Right kidney (tissue), 1 donor: ENCODE measurements around the gene CTDP1.

Experiments used
- DNase-seq: peaks from one replicate; pipeline ENCODE4 v3.0.0-alpha.2; 2016

Gene CTDP1

DNA sequence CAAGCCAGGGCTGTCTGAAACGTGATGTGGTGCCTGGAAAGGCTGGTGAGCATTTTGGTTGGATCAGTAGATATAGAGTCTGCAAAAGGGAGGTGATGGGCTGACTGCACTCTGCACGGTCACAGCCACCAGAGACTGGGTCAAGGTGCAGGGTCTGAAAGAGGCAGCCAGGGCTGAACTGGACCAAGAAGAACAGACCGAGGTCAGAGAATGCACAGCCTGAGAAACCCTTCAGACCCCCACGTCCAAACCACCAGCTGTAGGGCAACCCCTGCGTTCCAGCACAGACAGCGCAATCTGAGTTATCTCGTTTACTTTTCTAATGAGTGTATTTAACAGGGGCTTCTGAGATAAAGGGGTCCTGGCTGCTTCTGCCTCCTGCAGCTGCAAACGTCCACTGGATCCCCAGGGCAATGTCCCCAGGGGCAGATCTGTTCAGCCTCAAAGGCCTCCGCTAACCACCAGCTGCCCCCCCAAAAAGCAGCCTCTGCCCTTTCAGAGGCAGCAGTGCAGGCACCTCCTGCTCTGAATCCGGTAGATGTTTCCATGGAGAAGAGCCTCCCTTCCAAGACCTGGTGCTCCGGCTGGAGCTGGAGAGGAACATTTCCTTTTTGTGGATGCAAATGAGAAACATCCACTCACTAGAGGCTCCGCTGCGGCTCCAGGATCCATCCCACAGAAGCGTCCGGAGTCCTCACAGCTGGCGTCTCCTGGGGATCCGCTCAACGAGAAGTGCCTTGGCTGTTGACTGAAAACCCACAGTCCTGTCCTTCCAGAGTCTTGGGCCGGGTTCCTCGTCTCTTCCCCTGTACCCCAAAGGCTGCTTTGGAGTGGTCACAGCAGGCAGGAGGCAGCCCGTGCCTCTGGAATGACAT is 117.2 kb downstream of the CTDP1 start:
- DNase-seq: no peak

GRCh38 chr18:79797518-79798345 is 118.1 kb downstream of the CTDP1 start, which contains the start of gene KCNG2:
Gene KCNG2, plus strand, starts transcription at chr18:79797938. Its CDS starts 65,730 bp downstream, at chr18:79863668.
- peak; percentile 54 for DNase-seq

- DNase-seq: peak; percentile 61
Observed at GRCh38 chr18:79798346-79798998, 118.9 kb downstream of the CTDP1 start.

DNA sequence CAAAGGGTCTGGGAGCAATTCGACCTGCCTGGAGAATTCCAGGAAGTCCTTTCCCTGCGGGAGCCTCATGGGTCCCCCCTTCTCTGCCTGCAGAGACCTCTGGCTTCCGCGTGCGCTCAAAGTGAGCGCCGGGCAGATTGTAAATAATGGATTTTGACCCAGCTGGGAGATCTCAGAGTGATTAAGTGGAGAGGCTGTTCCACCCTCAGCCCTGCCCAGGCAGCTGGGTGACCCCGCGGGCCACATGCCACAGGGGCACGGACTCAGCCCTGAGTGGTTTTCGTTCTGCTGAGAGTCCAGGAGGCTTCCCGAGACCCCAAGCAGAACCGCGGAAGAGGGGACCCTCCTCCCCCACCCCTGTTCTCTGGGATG is 119.4 kb downstream of the CTDP1 start:
- DNase-seq: peak; percentile 66

DNA sequence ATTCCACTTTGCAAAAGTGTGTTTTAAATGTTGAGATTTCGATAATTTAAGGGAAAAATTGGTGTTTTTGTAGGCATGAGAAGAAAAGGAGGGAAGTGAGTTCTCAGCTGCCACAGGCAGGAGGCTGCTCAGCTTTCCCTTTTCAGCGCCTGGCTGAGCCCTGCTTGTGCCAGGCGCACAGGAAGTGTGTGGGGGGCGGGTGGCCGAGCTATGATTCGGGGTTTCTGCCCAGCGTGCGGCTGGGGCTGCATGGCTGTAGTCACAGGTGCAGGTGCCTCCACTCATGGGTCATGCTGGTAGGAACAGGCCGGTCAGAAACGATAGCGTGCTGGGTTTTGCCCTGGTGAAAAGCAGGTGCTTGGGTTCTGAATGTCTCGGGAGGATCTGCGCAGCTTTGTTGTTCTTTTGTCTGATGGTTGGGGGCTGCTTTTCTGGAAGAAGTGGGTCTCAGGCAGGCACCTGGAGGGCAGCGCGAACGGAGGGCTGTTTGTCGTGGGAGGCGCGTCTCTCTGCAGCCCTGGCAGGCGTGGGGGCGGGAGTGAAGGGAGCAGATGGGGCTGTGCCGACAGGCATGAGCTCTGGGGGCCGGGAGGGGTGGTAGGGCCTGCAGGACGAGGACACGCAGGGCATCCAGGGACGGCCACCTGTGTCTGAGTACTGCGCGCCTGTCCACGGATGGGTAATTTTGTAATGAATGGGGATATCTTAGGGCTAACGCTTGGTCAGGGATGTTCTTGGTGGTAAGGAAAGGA is 120.2 kb downstream of the CTDP1 start:
- DNase-seq: peak; percentile 55

DNA sequence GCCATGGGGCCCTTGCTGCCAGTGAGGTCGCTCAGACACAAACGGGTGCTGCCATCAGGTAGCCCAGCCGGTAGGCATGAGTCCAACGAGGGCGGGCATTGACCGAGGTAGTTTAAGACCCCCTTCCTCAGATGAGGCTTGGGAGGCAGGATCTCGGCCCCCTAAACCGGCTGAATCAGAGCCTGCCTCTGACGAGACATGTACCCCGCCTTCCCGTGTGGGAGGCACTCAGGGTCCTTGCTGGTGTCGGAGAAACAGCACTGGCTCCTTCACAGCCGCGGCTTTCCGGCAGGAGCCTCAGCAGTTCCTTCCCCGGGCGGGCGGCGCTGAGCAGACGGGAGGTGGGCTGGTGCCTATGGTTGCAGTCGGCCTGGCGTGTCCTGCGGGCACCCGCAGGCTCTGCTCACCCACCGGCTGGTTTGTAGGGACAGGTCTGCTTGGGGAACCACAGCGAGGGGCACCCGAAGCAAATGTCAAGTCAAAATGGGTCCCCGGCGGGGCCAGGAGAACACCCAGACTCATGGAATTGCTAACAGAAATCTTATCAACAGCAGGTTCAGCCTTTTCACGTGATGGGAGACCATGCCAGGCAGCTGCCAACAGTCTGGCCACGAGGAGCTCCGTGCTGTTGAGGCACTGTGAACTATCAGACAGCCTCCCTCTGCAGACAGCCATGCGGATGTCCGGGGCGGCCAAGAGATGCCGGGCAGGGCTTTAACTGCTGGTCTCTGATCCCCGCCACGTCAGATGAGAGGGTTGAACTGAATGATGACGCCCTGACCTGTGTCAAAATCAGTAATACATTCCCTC is 121.0 kb downstream of the CTDP1 start:
- DNase-seq: peak; percentile 61

DNA sequence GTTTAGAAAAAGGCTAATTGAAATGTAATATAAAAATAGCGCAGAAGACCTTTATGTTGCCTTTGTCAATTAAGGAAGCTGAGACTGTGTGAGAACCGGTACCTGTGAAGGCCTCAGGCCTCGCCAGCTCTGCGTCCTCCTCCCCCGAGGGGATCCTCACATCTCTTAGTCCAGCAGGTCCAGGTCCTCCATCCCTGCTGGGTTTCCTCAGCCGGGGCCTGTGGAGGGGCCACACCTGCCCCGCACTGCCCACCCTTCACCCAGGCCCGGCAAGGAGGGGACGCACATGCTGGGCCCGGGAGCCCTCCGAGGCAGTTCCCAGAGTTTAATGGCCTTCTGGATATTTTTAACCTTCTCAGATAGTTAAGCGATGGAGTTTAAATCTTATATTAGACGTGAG is 121.6 kb downstream of the CTDP1 start:
- DNase-seq: no peak

DNA sequence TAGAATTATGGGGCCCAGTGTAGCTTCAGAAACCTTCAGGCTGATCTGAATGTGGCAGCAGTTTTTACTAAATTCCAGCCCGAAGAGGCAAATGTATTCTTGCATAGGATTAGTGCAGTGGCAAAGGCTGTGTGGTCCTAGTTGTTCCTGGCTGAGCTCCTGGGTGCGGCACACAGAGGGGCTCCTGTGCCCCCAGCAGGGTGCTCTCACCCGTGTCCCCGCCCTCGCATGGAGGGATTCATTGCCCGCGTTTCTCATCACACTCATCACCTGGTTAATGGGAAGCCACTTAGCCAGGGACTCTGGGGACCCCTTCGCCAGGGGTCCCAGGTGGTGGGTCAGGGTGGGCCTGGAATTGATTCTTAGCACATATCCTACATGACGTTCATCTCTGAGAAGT is 122.0 kb downstream of the CTDP1 start:
- DNase-seq: no peak

- DNase-seq: no peak
Observed at GRCh38 chr18:79802298-79802697, 122.7 kb downstream of the CTDP1 start.

DNA sequence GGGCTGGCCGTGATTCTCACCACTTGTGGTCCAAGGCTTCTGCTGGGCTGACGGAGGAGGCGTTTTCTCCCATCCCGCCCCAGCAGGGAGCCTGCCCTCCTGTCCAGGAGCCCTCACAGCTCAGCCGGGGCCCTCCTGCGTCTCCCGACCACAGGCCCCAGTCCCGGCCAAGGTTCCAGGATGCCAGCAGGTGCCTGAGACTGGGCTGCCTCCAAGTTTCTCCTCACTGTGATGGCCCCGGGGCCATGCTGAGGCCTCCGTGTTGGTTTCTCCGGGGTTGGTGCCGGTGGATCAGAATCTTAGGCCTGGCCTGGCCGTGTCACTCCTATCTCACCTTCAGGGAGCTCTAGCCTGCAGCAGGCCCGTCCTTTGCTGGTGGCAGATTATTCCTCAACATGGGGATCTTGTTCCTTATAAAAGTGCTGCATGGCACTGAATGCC is 124.0 kb downstream of the CTDP1 start:
- DNase-seq: no peak
